NCI-H2107 treated with DMSO at 0.1 percent for 48 hours (cell line): Measurements from ENCODE around the gene CLEC10A.
"Not testable (repeated sequence)": the region's sequence is repeated elsewhere in the genome, so short reads cannot be mapped to it uniquely, and the experiment has no call there.

Experiments
- DNase-seq: peaks from one replicate; lab custom pipeline; 2025; ENCODE audit not compliant: unreplicated experiment; lab: John Stamatoyannopoulos, UW

Gene CLEC10A

GRCh38 chr17:7077911-7078546, 2.0 kb downstream of the CLEC10A start:
- no peak for DNase-seq

DNA sequence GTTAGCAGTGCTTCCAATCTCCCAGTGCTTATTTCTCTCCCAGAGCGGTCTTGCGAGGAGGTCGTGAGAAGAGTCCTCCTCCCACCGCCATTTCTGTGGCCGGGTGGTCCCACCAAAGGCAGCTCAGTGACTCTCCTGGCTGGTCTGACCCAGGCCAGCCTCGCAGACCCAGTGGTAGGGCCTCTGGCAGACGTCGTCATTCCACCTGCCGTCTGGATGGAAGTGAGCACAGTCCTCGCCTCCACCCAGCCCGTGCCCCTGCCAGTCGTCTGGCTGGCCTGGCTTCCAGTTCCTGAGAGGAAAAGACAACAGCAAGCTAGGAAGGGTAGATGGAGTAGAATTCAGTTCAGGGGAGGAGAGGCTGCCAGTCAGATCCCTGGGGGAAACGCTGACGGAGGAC, 5.1 kb downstream of the CLEC10A start:
- DNase-seq, result no peak

GRCh38 chr17:7072406-7072805, 7.6 kb downstream of the CLEC10A start:
- no peak for DNase-seq

GRCh38 chr17:7070712-7071111, 9.3 kb downstream of the CLEC10A start:
- no peak for DNase-seq

DNA sequence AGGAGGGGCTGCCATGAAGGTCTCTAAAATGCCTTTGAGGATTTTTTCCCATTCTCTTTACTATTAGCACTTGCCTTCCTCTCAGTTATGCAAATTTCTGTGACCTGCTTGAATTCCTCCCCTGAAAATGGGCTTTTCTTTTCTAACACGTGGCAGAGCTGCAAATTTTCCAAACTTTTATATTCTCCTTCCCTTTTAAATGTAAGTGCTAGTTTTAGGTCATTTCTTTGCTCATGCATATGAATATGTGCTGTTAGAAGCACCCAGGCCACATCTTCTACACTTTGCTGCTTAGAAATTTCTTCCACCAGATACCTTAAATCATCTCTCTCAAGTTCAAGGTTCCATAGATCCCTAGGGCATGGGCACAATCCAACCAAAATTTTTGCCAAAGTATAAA, 11.8 kb downstream of the CLEC10A start:
- DNase-seq, result no peak

- DNase-seq, result no peak
These were observed 12.9 kb downstream of the CLEC10A start for GRCh38 chr17:7067198-7067597.

DNA sequence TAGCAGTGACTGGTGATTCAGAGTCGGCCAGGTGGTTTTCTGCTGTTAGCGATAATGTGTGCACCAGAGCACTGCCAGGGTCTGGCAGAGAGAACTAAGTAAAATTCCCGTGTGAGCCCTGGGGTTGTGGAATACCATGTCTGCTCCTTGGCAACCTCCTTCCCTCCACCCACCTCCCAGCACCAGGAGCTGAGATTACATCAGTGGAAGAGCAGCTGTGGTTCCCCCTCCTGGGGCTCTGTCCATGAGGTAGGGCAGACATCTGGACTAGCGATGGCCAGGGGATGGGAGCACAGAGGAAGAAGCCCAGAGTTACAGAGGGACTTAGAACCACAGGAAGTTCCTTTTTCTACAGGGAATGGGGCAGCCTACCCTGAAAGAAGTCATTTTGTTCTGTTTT, 15.8 kb downstream of the CLEC10A start:
- DNase-seq, result no peak

- DNase-seq, result no peak
These were observed 16.4 kb downstream of the CLEC10A start for GRCh38 chr17:7063518-7064094.

GRCh38 chr17:7060165-7060891, 19.7 kb downstream of the CLEC10A start:
- DNase-seq, result no peak

- DNase-seq, result no peak
These were observed 21.1 kb downstream of the CLEC10A start for GRCh38 chr17:7058831-7059447.

GRCh38 chr17:7056386-7056785, 23.7 kb downstream of the CLEC10A start:
- DNase-seq, result no peak

- not testable (repeated sequence) for DNase-seq
These were observed 29.5 kb downstream of the CLEC10A start for GRCh38 chr17:7050583-7050982.

- no peak for DNase-seq
These were observed 31.1 kb downstream of the CLEC10A start for GRCh38 chr17:7048968-7049367.

DNA sequence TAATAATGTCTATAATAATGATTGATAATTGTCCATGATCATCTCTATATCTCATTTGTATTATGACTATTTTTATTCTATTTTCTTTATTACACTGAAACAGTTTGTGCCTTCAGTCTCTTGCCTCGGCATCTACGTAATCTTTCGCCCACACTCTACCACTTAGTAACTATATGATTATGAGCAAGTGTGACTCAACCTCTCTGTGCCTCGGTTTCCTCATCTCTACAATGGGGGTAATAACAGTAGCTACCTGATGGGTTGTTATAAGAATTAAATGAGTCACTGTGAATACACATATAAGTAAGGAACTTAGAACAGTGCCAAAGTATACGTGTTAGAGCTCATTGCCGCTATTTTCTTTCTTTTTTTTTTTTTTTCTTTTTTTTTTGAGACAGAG, 32.5 kb downstream of the CLEC10A start:
- DNase-seq, result no peak

GRCh38 chr17:7046725-7047397, 33.2 kb downstream of the CLEC10A start:
- not testable (repeated sequence) for DNase-seq

GRCh38 chr17:7046127-7046724, 33.8 kb downstream of the CLEC10A start:
- no peak for DNase-seq

DNA sequence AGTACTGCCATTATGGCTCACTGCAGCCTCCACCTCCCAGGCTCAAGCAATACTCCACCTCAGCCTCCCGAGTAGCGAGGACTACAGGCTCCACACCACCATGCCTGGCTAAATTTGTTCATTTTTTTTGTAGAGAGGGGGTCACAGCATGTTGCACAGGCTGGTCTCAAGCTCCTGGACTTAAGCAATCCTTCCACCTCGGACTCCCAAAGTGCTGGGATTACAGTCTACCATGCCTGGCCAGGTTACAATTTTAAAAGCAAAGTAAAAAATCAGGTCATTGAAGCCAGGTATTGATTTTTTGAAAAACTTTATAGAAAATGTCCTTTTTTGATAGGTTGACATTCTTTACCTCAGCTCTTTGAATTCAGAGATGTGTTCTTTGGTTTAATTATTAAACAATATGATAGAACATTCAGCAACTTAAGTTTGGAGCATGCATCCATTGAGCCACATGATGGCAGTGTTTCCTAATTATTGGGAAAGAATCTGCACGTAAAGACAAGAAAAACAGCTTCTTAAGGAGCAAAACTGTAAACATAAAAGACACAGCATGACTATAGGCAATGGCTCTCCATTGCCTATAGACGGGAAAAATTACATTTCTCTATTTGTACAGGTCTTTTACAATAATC, 34.4 kb downstream of the CLEC10A start:
- peak; percentile 22 for DNase-seq

DNA sequence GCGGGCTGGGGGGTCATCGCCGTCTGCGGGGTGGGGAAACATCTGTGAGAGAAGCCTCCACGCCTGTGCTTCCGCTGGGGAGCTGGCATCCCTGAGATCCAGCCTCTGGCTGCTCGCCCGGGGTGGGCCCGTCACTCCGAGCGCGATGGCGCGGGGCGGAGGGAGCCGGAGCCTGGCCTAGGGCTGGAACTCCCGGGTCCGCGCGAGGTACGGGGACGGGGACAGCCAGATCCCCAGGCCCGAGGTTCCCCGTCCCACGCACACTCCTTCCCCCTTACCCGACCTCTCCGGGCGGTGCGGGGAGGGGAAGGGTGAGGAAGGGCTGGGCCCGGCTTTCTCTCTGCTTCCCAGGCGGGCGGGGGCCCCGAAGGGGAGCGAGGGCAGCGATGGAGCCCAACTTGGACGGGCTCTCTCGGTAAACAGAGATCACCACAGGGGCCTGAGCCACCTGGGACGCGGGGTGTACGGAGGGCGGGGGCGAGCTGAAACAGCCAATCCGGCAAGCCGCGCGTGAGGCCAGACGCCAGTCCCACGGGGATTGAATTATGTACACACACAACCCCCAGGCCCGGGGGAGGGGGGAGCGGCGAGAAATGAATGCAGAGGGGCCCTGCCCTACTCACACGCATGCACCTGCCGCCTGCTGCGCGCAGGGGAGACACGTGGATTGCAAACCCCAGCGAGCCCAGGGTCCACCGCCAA, 36.4 kb downstream of the CLEC10A start, which contains the start of gene SLC16A11:
TSS of gene SLC16A11 (minus strand) at position 596 of the 702 bp plus-strand sequence. CDS start at position 17, 579 bp downstream.
- peak; percentile 55 for DNase-seq

DNA sequence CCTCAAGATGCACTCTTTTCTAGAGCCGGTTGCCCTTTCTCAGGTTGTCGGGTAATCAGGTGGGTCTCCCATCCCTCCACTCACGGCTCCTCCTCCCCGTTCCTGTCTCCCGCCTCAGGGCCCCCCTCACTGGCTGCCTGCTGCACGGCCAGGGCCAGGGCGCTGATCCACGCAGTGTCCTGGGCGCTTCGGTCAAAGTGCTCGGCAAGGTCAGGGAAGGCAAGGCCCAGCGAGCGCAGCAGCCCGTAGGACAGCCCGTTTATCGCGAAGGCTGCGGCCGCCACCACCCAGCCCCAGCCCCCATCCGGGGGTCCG, 36.9 kb downstream of the CLEC10A start:
- DNase-seq, result no peak
